CD1c-positive myeloid dendritic cell (primary cell): ENCODE results near the gene SPATA4.

Experiments
- DNase-seq: peaks from one replicate; pipeline ENCODE4 v3.0.0-alpha.2; 2016; ENCODE audit errors: extremely low spot score

SPATA4 gene

DNA sequence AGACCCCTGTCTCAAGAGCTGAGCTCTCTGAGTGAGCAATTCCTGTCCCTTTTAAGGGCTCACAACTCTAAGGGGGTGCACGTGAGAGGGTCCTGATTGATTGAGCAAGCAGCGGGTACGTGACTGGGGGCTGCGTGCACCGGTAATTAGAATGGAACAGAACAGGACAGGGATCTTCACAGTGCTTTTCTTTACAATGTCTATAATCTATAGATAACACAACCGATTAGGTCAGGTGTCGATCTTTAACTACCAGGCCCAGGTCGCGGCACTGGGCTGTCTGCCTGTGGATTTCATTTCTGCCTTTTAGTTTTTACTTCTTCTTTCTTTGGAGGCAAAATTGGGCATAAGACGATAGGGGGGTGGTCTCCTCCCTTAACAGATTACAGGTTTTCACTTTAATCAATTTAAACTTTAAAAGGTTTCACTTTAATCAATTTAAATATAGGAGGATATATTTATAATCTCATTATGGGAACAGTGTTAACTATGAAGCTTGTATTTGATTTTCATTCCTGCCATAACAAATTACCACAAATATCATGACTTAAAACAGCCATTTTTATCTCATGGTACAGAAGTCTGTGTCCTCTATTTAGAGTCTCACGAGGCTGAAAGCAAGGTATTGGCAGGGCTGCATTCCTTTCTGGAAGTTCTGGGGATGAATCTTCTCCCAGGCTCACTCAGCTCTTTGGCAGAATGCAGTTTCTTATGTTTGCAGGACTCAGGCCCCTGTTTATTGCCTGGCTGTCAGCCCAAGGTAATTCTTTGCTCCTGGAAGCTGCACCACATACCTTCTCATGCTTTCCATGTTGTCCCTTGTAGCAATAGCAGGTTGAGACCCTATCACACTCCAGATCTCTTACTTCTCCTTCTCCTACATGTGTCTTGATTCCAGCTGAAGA is 5.2 kb downstream of the SPATA4 start:
- DNase-seq: no peak

DNA sequence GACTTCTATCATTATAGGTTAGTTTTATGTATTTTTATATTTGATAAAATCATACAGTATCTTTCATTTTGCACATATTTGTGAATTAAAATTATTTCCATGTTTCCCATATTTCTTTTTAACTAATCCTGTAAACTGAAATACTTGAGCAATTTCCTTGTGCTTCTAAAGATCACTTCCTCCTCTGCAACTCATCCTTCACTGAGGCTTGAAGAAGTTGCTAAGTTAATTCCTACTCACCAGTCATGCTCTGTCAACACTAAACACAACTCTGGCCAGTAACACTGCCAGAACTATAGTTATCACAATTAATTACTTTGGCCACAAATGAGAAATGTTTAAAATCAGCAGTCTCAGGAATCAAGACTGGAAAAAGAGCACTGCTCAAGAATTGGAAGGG is 6.7 kb downstream of the SPATA4 start:
- peak; percentile 9 for DNase-seq

DNA sequence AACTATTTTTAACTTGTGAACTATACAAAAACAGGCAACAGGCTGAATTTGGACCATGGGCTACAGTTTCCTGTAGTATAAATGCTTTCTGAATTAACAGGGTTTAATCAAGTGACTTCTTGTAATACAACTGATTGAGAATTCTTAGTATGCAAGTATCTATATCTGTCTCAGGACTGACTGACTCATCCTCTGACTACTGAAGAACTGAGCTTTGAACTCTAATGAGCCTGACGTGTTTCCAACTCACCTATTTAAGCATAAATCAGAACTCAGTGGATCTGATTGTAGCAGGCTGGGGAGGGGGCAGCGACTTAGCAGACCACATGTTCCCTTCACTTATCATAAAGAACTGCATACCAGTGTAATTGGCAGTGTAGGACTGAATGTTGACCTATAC is 7.8 kb downstream of the SPATA4 start:
- DNase-seq: no peak

DNA sequence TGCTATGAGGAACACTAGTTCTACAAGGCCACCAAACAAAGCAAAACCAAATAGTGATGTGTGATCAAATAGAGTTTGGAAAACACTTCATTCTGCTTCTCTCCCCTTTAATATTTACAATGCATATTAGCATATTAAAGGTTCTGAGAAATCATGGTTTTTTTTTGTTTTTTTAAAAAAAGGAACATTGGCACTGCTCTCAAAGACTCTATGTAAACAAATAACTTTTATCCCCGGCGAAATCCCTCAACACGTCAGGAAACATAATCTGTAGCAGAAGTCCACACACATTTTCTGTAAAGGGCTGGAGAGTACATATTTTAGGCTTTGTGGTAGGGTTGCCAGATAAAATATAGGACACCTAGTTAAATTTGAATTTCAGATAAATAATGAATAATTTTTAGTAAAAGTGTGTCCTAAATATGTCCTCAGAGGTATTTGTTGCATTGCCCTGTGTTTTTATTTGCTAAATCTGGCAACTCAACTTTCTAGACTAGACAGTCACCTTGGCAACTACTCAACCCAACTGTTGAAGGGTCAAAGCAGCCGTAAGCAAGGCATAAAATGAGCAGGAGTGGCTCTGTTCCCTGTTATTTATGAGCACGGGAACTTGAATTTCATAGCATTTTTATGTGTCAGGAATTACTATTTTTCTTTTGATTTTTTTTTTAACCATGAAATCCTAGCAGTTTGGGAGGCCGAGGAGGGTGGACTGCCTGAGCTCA is 8.6 kb downstream of the SPATA4 start:
- no peak for DNase-seq

DNA sequence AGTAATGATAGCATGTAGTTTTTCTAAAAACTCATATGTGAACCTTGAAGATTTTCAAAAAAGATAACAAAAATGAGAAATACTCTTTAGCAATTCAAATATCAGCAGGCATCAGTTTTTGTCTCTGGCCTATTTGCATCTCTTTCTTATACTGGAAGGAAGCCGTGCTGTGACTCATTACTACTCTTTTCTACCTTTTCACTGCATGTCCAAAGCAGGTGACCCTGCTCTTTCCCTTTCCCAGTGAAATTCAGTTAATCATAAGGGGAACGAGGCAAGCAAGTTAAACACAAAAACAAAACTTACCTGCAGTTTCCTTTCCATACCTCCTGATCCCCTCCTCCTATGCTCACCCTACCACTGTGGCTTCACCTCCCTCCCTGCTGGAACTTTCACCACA is 9.3 kb downstream of the SPATA4 start:
- no peak for DNase-seq

DNA sequence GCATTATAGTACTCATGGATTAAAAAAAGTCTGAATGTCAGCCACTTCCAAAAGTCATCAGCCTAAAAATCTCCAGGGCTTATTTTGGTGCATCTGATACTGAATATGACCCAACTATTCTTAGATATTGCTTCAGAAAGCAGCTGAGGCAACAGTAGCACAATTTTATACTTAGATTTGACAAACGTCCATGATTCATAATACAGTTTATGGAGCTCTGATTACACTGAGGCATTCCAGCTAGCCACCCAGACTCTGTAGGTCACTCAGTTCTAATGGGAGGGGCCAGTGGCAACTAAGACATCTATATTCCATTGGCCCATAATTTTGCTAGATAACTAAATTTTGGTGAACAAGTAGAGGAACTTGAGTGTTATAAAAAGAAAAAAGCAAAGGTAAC is 10.3 kb downstream of the SPATA4 start:
- no peak for DNase-seq

DNA sequence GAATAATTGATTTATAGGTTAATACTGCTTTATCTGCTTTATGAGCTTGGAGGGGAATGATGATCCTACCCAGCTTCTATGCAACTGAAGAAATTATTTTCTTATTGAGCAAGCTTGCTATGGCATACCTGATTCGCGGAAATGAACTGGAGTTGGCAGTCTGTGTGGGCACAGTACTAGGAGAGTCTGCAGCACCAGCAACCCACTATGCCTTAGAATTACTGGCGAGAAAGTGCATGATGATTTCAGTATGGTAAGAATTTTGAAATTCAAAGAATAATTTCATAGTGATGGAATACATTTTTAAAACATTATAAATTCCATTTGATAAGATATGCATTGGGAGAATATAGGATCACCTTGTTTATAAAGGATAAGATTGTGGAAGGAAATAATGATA is 32.3 kb downstream of the SPATA4 start:
- DNase-seq: no peak

DNA sequence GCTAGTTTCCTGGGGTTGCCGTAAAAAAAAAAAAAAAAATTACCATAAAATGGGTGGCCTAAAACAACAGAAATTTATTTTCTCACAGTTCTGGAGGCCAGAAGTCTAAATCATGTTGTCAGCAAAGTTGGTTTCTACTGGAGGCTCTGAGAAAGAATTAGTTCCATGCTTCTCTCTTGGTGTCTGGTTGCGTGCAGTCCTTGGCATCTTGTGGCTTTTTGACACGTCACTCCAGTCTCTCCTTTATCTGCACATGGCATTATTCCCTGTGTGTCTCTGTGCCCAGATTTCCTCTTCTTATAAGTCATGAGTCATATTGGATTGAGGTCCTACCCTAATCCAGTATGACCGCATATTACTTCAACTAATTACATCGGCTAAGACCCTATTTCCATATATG is 38.7 kb downstream of the SPATA4 start:
- no peak for DNase-seq

DNA sequence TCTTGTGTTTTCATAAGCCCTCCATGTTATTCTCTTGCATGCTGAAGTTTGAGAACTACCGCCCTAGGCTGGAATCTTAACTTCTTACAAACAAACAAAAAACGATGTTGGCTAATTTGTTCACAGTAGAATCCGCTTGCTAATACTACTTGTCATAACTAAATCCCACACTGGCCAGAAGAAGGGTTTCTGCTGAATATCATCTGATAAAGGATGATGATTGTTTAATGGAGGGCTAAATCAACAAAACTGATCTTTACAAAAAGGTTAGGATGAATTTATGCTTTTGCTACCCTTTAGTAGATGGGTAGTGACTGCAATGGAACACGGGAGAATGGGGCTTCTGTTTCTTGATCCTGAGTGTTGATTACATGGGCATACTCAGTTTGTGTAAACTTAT is 42.3 kb downstream of the SPATA4 start:
- no peak for DNase-seq

DNA sequence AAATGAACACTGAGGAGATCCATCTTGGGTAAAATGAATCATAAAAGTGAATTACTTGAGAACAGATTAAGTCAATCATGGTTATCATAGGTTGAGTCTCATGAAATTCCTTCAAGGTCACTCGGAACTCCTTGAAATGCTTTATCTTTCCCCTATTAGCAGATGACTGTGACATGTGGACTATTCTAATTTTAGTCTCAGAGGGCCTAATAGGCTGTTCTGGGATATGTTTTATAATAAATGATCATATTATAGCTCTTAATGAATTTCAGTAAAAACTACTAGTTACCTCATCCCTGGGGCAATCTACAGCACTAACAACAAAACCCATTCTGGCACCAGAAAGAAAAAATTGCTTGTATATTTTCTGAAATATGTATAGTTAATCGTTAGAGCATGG is 44.7 kb downstream of the SPATA4 start:
- DNase-seq: no peak

DNA sequence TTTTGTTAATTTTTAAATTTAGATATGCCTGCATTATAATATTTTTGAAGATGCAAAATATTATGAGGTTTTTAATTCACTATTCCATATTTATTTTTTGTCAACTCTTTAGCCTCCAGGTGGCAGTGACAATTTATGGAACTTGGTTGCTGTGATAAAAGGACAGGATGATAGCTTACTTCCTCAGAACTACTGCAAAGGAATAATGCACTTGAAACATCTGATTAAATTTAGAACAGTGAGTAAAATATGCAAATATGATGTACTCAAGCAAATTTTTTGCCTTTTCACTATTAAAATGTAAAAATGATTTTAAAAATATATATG is 45.1 kb downstream of the SPATA4 start:
- peak; percentile 32 for DNase-seq

DNA sequence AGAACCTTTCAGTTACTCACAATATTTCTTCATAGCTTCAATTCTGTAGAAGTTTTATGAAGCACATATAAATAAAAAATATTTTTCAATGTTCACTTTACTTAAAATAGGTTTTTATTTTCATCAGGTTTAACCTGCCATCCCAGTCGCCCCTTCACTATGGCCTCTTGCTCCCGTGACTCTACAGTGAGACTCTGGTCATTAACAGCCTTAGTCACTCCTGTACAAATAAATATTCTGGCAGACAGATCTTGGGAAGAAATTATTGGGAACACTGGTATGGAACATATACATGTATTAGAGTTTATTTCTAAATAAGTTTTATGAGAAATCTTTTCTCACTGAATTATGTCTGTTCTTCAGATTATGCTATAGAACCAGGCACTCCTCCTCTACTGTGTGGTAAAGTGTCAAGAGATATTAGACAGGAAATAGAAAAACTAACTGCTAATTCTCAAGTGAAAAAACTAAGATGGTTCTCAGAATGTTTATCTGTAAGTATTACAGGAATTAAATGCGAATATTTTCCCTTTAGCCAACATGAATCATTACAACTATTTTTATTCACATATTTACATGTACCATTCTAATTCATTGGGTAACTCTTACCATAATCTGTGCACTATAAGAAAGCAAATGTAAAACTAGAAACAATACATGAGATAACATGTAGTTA is 45.6 kb downstream of the SPATA4 start:
- no peak for DNase-seq

DNA sequence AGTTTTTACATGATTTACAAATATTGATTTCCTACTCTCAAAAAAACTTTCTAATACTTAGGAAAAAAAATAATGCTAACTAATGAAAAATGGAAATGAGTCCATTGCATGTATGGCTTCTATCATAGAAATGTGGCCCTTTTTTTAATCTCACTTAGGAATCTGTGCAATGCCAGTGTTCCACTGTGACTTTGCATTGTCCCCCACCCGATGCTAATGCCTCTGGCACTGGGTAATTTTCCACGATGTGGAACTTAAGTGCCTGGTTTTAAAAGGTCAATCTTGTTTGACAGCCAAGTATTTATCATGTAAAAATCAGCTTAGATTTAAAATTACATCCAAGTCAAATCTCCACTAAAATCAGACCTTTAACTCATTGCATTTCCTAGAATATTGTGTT is 53.1 kb downstream of the SPATA4 start:
- DNase-seq: no peak

DNA sequence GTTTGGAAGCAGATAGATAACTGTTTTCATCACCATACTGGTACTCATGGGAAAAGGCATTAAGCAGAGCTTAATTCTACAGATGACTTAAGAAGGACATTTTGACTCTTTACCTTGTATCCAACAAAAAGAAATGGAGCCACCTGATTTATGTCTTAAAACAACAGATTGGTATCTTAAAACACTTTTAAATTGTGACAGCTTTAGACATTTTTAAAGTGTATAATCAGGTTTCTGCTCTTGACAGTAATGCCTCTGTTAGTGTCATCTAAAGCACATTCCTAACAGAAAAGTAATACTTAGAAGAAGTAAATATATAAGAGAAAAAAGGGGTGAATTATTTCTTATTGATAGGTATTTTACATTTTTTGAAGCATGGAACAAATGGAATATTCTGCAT is 55.9 kb downstream of the SPATA4 start:
- no peak for DNase-seq

DNA sequence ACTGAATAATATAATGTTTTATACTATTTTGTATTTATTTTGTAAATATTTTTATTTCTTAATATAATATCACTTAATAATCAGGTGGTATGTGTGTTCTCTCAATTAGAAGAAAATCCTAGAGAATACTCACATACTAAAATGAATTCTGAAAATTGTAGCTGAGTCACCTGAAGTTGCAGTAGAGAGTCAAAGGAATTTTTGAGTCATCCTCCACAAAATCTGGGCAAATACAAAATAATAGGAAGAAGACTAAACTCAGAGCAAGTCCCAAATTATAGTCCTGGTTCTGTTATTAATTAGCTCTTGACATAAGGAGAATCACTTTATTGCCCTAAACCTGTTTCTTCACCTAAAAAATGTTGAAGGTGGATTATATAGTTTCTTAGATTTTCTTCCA is 57.8 kb downstream of the SPATA4 start:
- DNase-seq: no peak

DNA sequence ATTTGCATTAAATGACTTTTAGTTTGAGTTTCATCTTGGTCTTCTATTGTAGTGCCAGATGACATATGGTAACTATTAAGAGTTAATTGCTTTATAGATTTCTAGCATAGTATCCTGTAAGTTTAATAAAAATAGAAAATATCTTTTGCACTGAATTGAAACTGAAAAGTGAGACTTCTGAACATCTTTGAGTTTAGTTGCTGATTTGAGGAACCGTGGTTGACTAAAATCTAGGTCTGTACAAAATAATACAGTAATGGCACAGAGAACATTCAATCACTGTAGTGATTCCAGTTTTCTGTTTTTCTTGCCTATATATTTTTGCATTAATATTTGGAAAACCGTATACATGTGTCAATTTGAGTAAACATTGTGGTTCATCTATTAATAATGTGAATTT is 60.7 kb downstream of the SPATA4 start:
- DNase-seq: no peak
